Stimulated activated CD4-positive, alpha-beta T cell treated with anti-CD3 and anti-CD28 coated beads, TNF-alpha, amount 100 ng/mL, for 24 hours (primary cell): Measurements from ENCODE around the gene HUWE1.
"Not testable (repeated sequence)": the region's sequence is repeated elsewhere in the genome, so short reads cannot be mapped to it uniquely, and the experiment has no call there.

Experiments
- DNase-seq, 3 experiments: peaks; one replicate each; pipeline ENCODE4 v3.0.0-alpha.2; 2020; ENCODE audit warnings: low read depth in 3 of 3

HUWE1 gene

GRCh38 chrX:53686151-53686885 lies at the start of gene HUWE1:
Gene HUWE1, minus strand, starts transcription at chrX:53686719. Its CDS starts 32,612 bp downstream, at chrX:53654107.
- DNase-seq, result peak; percentile 64 to 85 (median 65)

GRCh38 chrX:53732797-53733196 lies 46.3 kb upstream of the HUWE1 start:
- peak in 1 of 3 experiments; percentile 22 for DNase-seq

GRCh38 chrX:53729751-53730150 lies 43.2 kb upstream of the HUWE1 start:
- DNase-seq, result no peak

GRCh38 chrX:53728506-53728905 lies 42.0 kb upstream of the HUWE1 start:
- DNase-seq, result no peak

GRCh38 chrX:53724872-53725271 lies 38.4 kb upstream of the HUWE1 start:
- DNase-seq, result no peak

- no peak for DNase-seq
Measured at GRCh38 chrX:53723381-53723780, 36.9 kb upstream of the HUWE1 start.

- DNase-seq, result not testable (repeated sequence)
Measured at GRCh38 chrX:53721610-53722009, 35.1 kb upstream of the HUWE1 start.

- not testable (repeated sequence) for DNase-seq
Measured at GRCh38 chrX:53719666-53720065, 33.1 kb upstream of the HUWE1 start.

- DNase-seq, result no peak
Measured at GRCh38 chrX:53718073-53718472, 31.6 kb upstream of the HUWE1 start.

- DNase-seq, result no peak
Measured at GRCh38 chrX:53717205-53717604, 30.7 kb upstream of the HUWE1 start.

GRCh38 chrX:53716328-53717088 lies 30.0 kb upstream of the HUWE1 start:
- peak in 1 of 3 experiments; percentile 42 for DNase-seq

GRCh38 chrX:53715346-53715924 lies 28.9 kb upstream of the HUWE1 start:
- DNase-seq, result no peak

- DNase-seq, result peak in 2 of 3 experiments; percentile 39 to 56
Measured at GRCh38 chrX:53714580-53715345, 28.2 kb upstream of the HUWE1 start.

- DNase-seq, result no peak
Measured at GRCh38 chrX:53713987-53714579, 27.6 kb upstream of the HUWE1 start.

GRCh38 chrX:53711436-53711835 lies 24.9 kb upstream of the HUWE1 start:
- no peak for DNase-seq

- no peak for DNase-seq
Measured at GRCh38 chrX:53704854-53705253, 18.3 kb upstream of the HUWE1 start.

- DNase-seq, result no peak
Measured at GRCh38 chrX:53704294-53704693, 17.8 kb upstream of the HUWE1 start.

GRCh38 chrX:53695946-53696549 lies 9.5 kb upstream of the HUWE1 start:
- no peak for DNase-seq

GRCh38 chrX:53694642-53695041 lies 8.1 kb upstream of the HUWE1 start:
- no peak for DNase-seq

- DNase-seq, result no peak
Measured at GRCh38 chrX:53688300-53688699, 1.8 kb upstream of the HUWE1 start.

- DNase-seq, result no peak
Measured at GRCh38 chrX:53685711-53686110, 808 bp downstream of the HUWE1 start.
